Measurements from ENCODE around the gene LILRA2.

- TF ChIP-seq RARB (CRISPR knock-in tag; IDR thresholded peaks at IDR 0.05): no peak
- TF ChIP-seq PPARA (CRISPR knock-in tag; IDR thresholded peaks at IDR 0.05; ENCODE audit: borderline replicate concordance): no peak
- no peak for TF ChIP-seq BACH2 (CRISPR knock-in tag; IDR thresholded peaks at IDR 0.05; ENCODE audit: borderline replicate concordance)
- no peak for TF ChIP-seq SNAI2 (CRISPR knock-in tag; IDR thresholded peaks at IDR 0.05)
- TF ChIP-seq CSDC2 (CRISPR knock-in tag; IDR thresholded peaks at IDR 0.05): no peak
These were observed 40.1 kb upstream of the LILRA2 start for GRCh38 chr19:54533476-54533875.

Measured in SK-N-SH treated with all-trans-retinoic acid at 6 μM for 48 hours (cell line).